GM12878 (cell line): ENCODE data around the gene DLG2. TPM values are rescaled to one million over a fixed set of nuclear protein-coding genes. Genes with fewer than 3 reads are reported as not detected.

Experiments
- ATAC-seq: fragments of 200-7000 bp; cut with Tn5 transposase; 3 replicates; pipeline ENCODE4 v1.9.1; 2020; ENCODE audit warnings: mild to moderate bottlenecking, moderate library complexity
- BruUV-seq: library from RNA; stranded (reverse); fragments of 400-500 nt; replicated peaks from 2 replicates; lab custom pipeline; 2021; lab: Mats Ljungman, UMichigan
- CTCF ChIA-PET: fragments of 300-600 bp; sonication (Branson Sonifier 250); formaldehyde crosslinking; extraction: SDS; loops from one replicate; lab custom pipeline; 2021; ENCODE audit warnings: inconsistent platforms; lab: Yijun Ruan, JAX
- POLR2A ChIA-PET: fragments of 350-600 bp; formaldehyde crosslinking; extraction: SDS; loops from one replicate; lab custom pipeline; 2021; ENCODE audit warnings: inconsistent platforms; lab: Charles Lee
- RAD21 ChIA-PET: fragments of 300-600 bp; sonication (Branson Sonifier 250); formaldehyde crosslinking; loops from one replicate; lab custom pipeline; 2023; ENCODE audit warnings: antibody characterized with exemption; ENCODE audit not compliant: unreplicated experiment; lab: Charles Lee
- SMC1A ChIA-PET: fragments of 300-600 bp; sonication (Branson Sonifier 250); formaldehyde crosslinking; loops from one replicate; lab custom pipeline; 2023; ENCODE audit not compliant: unreplicated experiment, uncharacterized antibody; lab: Charles Lee
- DNase-seq: peaks from one replicate; pipeline ENCODE4 v3.0.0-alpha.2; 2011; ENCODE audit warnings: low read depth, low spot score
- FAIRE-seq: peaks from 3 replicates; lab custom pipeline; 2011; peaks lifted over from hg19 to GRCh38; lab: Jason Lieb, UNC
- H2AFZ ChIP-seq: 2 replicates; pipeline ENCODE4 v1.6.0; 2011; ENCODE audit warnings: low read depth, low read length, control low read depth; ENCODE audit not compliant: control insufficient read depth
- H3K27ac ChIP-seq: 2 replicates; pipeline ENCODE4 v1.5.1; 2011; ENCODE audit warnings: control low read depth; ENCODE audit not compliant: control insufficient read depth, insufficient read depth
- H3K27me3 ChIP-seq, 2 experiments: replicated peaks in 1 of 2; 2 replicates each; pipeline versions ENCODE4 v1.6.0 to v1.6.1; 2011; ENCODE audit warnings: low read length in 1 of 2; ENCODE audit not compliant: control insufficient read depth in 2 of 2, insufficient read depth in 2 of 2
- H3K36me3 ChIP-seq, 2 experiments: 2 replicates each; pipeline ENCODE4 v1.5.1; 2011; ENCODE audit warnings: low read length in 1 of 2; ENCODE audit not compliant: control insufficient read depth in 2 of 2, insufficient read depth in 2 of 2
- H3K4me1 ChIP-seq: 2 replicates; pipeline ENCODE4 v1.6.1; 2011; ENCODE audit warnings: mild to moderate bottlenecking, low read length, moderate library complexity, mixed read lengths; ENCODE audit not compliant: control insufficient read depth, insufficient read depth
- H3K4me2 ChIP-seq: 2 replicates; pipeline ENCODE4 v1.6.0; 2011; ENCODE audit warnings: control low read depth; ENCODE audit not compliant: control insufficient read depth, insufficient read depth
- H3K4me3 ChIP-seq: fragments of 200-600 bp; sonication (generic); 2 replicates; pipeline ENCODE4 v1.5.1; 2016
- H3K79me2 ChIP-seq: 2 replicates; pipeline ENCODE4 v1.6.0; 2011; ENCODE audit warnings: low read length; ENCODE audit not compliant: control insufficient read depth, insufficient read depth
- H3K9ac ChIP-seq: 2 replicates; pipeline ENCODE4 v1.8.0; 2011; ENCODE audit warnings: low read length, control low read depth, mixed read lengths; ENCODE audit not compliant: control insufficient read depth, insufficient read depth
- H3K9me3 ChIP-seq: replicated peaks from 3 replicates; pipeline ENCODE4 v1.5.1; 2011; ENCODE audit warnings: mild to moderate bottlenecking, low read length; ENCODE audit not compliant: control insufficient read depth, insufficient read depth
- H4K20me1 ChIP-seq: 2 replicates; pipeline ENCODE4 v1.6.0; 2011; ENCODE audit not compliant: control insufficient read depth, insufficient read depth
- CHD1 ChIP-seq: IDR thresholded peaks from 2 replicates; pipeline ENCODE4 v1.6.1; 2012; ENCODE audit warnings: low read depth, low read length, improper control_type of control experiment
- CHD4 ChIP-seq: fragments of 200-600 bp; sonication (generic); IDR thresholded peaks from 2 replicates; pipeline ENCODE4 v1.6.1; 2016; ENCODE audit warnings: mild to moderate bottlenecking
- HCFC1 ChIP-seq: fragments of 150-350 bp; IDR thresholded peaks from 2 replicates; pipeline ENCODE4 v1.6.1; 2014; ENCODE audit warnings: low read length
- HDGF ChIP-seq: fragments of 450-650 bp; IDR thresholded peaks from 2 replicates; pipeline ENCODE4 v1.6.1; 2016; ENCODE audit warnings: antibody characterized with exemption
- IKZF2 ChIP-seq, 2 experiments: fragments of 450-650 bp; IDR thresholded peaks; 2 replicates each; pipeline ENCODE4 v1.6.1; 2017; ENCODE audit warnings: mild to moderate bottlenecking in 2 of 2, moderate library complexity in 2 of 2
- KLF5 ChIP-seq: fragments of 450-650 bp; IDR thresholded peaks from 2 replicates; pipeline ENCODE4 v1.6.1; 2014; ENCODE audit warnings: mild to moderate bottlenecking; ENCODE audit not compliant: partially characterized antibody
- MTA2 ChIP-seq: fragments of 450-650 bp; IDR thresholded peaks from 2 replicates; pipeline ENCODE4 v1.6.1; 2016; ENCODE audit warnings: low read depth, mild to moderate bottlenecking, moderate library complexity
- RUNX3 ChIP-seq: IDR thresholded peaks from 2 replicates; pipeline ENCODE4 v1.6.1; 2012; ENCODE audit warnings: low read length, inconsistent platforms
- SIN3A ChIP-seq: IDR thresholded peaks from 2 replicates; pipeline ENCODE4 v1.6.1; 2012; ENCODE audit warnings: low read depth, low read length, improper control_type of control experiment
- SIX5 ChIP-seq: IDR thresholded peaks from 2 replicates; pipeline ENCODE4 v1.6.1; 2011; ENCODE audit warnings: mild to moderate bottlenecking, low read depth, low read length, moderate library complexity; ENCODE audit not compliant: severe bottlenecking
- SMC3 ChIP-seq: IDR thresholded peaks from 2 replicates; pipeline ENCODE4 v1.6.1; 2011; ENCODE audit warnings: low read length, improper control_type of control experiment, borderline replicate concordance
- SREBF1 ChIP-seq: IDR thresholded peaks from 2 replicates; pipeline ENCODE4 v1.6.1; 2012; ENCODE audit warnings: mild to moderate bottlenecking, low read length
- ZBED1 ChIP-seq: IDR thresholded peaks from 2 replicates; pipeline ENCODE4 v1.6.1; 2016; ENCODE audit warnings: borderline replicate concordance
- ZNF24 ChIP-seq: fragments of 450-650 bp; IDR thresholded peaks from 2 replicates; pipeline ENCODE4 v1.6.1; 2017; ENCODE audit warnings: antibody characterized with exemption, mild to moderate bottlenecking
- ZNF274 ChIP-seq: IDR thresholded peaks from one replicate; pipeline ENCODE4 v1.8.0; 2011; ENCODE audit not compliant: insufficient read length, insufficient read depth
- WGBS: methylation state at CpG from one replicate; pipeline ENCODE4 v1.1.6; 2016; ENCODE audit warnings: low lambda C conversion rate; ENCODE audit not compliant: insufficient replicate concordance, insufficient coverage; ENCODE audit errors: missing lambda C conversion rate; 5-methylcytosine and 5-hydroxymethylcytosine counted together
- in situ Hi-C: fragments of 300-500 bp; cut with MboI; formaldehyde crosslinking; loops from 9 replicates; pipeline ENCODE4 v1.14.3; 2018; ENCODE audit warnings: mixed read lengths
- intact Hi-C: fragments of 100-400 bp; cut with micrococcal nuclease; formaldehyde crosslinking; loops from one replicate; pipeline ENCODE4 v1.14.2; 2022; ENCODE audit not compliant: unreplicated experiment
- polyA plus RNA-seq, 11 experiments: library from polyadenylated mRNA; depleted of rRNA in 4 of 11; unstranded in 6 of 11; stranded (reverse) in 5 of 11; fragments of >200 nt; fragmentation: Nextera tagmentation in 4 of 11; fragmentation: Illumina TruSeq in 1 of 11; extraction: Ambion mirVana in 4 of 11; extraction: Trizol in 1 of 11; gene quantifications; 1 replicate in 1 of 11; 2 replicates in 10 of 11; pipeline versions ENCODE4 v1.2.1 to v1.2.3, GENCODE V29; 2011 to 2016; ENCODE audit warnings: inconsistent platforms in 2 of 11, missing spikeins in 2 of 11, low read depth in 1 of 11
- total RNA-seq, 4 experiments: library from RNA; depleted of rRNA in 3 of 4; stranded (reverse); fragments of >200 nt in 3 of 4; fragmentation: Illumina TruSeq in 1 of 4; extraction: Trizol in 1 of 4; gene quantifications; 2 replicates each; pipeline versions ENCODE4 v1.2.1 to v1.2.3, GENCODE V29; 2013 to 2021
- TF ChIP-seq, protein P1 (sequence below): IDR thresholded peaks from 2 replicates; pipeline ENCODE4 v1.6.1; 2011; ENCODE audit warnings: mild to moderate bottlenecking, low read depth, low read length, moderate library complexity; ENCODE audit not compliant: insufficient replicate concordance
- TF ChIP-seq, protein P2 (sequence below): IDR thresholded peaks from 2 replicates; pipeline ENCODE4 v1.6.1; 2012; ENCODE audit warnings: low read depth, low read length, improper control_type of control experiment

The DLG2 gene
- total and polyA plus RNA-seq, 10 of the 15 experiments (the other 5 are each of a cell fraction or from before 2014, with no cell fraction given), result 0.09 to 0.98 (median 0.35) TPM

DNA sequence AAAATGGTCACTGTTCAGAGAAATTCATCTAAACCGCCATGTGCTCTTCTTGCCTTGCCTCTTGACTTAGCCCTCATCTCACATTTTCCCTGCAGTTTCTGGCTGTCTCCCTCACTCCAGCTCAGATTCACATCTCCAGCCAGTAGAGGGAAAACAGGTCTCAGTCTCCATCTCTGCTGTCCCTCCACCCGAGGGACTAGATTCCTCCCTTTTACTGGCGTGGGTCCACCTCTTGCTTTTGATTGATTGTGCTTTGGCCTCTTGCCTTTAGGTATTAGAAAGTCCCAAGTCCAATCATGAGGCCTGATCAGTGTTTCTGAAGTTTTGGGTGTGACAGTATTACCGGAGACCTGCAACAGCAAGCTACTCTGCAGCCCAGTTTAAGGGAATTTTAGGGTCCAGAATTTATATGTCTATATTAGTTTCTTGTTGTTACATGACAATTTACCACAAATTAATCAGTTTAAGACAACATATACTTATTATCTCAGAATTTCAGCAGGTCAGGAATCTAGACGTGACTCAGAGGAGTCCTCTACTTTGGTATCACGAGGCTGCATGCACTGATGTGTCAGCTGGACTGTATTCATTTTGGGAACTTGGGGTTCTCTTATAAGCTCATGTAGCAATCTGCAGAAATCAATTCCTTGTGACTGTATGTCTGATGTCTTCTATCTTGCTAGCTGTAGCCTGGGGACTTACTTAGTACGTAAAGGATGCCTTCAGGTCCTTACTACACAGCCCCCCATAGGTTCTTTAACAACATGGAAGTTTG is 1535.7 kb downstream of the DLG2 start:
- TF ChIP-seq CHD4 (no peak), SIX5 (no peak), SMC3 (no peak), KLF5 (no peak), MTA2 (no peak), IKZF2 (IDR thresholded peaks at IDR 0.05) (no peak), SIN3A (no peak), HCFC1 (no peak), SREBF1 (no peak), ZNF274 (no peak), RUNX3 (no peak), CHD1 (no peak), ZBED1 (no peak), HDGF (no peak), ZNF24 (no peak)
- TF ChIP-seq, protein P1, sequence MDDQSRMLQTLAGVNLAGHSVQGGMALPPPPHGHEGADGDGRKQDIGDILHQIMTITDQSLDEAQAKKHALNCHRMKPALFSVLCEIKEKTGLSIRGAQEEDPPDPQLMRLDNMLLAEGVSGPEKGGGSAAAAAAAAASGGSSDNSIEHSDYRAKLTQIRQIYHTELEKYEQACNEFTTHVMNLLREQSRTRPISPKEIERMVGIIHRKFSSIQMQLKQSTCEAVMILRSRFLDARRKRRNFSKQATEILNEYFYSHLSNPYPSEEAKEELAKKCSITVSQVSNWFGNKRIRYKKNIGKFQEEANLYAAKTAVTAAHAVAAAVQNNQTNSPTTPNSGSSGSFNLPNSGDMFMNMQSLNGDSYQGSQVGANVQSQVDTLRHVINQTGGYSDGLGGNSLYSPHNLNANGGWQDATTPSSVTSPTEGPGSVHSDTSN, result no peak
- TF ChIP-seq, protein P2, sequence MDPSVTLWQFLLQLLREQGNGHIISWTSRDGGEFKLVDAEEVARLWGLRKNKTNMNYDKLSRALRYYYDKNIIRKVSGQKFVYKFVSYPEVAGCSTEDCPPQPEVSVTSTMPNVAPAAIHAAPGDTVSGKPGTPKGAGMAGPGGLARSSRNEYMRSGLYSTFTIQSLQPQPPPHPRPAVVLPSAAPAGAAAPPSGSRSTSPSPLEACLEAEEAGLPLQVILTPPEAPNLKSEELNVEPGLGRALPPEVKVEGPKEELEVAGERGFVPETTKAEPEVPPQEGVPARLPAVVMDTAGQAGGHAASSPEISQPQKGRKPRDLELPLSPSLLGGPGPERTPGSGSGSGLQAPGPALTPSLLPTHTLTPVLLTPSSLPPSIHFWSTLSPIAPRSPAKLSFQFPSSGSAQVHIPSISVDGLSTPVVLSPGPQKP, result no peak
- Histone ChIP-seq H3K79me2 (no peaks in the 10 kb centered on the region), H3K4me2 (no peak overlapping the region), H3K9me3 (no peaks in the 10 kb centered on the region), H3K4me1 (no peaks in the 10 kb centered on the region), H3K36me3 (no peaks in the 10 kb centered on the region), H2AFZ (no peak overlapping the region), H4K20me1 (no peaks in the 10 kb centered on the region), H3K4me3 (no peak overlapping the region), H3K27ac (no peak overlapping the region), H3K27me3 (no peaks in the 10 kb centered on the region), H3K9ac (no peak overlapping the region)
- ChIA-PET CTCF (no interaction called here), RAD21 (interaction anchor here (0.6 kb wide), 1 partner anchor 1228 kb away, joined by 3 read pairs; no protein-coding TSS in a partner anchor), SMC1A (no interaction called here), POLR2A (no interaction called here)
- ATAC-seq (no peak), DNase-seq (no peak), FAIRE-seq (no peak)
- intact Hi-C loops, result no loop called here
- no TSS peak for BruUV-seq
- WGBS, result 11% methylated on average over 7 of the region's 7 CpGs
- in situ Hi-C loops, result no loop called here
